GM19240 (cell line): ENCODE results near the gene DCDC2.
"Not testable (repeated sequence)": the region's sequence is repeated elsewhere in the genome, so short reads cannot be mapped to it uniquely, and the experiment has no call there.

Experiments
- DNase-seq: peaks from one replicate; pipeline ENCODE4 v3.0.0; 2011; ENCODE audit warnings: low spot score; ENCODE audit not compliant: insufficient read length

DCDC2 gene

GRCh38 chr6:24381476-24382219 lies 23.8 kb upstream of the DCDC2 start:
- DNase-seq, result no peak

GRCh38 chr6:24378473-24379097 lies 20.7 kb upstream of the DCDC2 start:
- no peak for DNase-seq

GRCh38 chr6:24376871-24377270 lies 19.0 kb upstream of the DCDC2 start:
- DNase-seq, result no peak

- DNase-seq, result no peak
Measured at GRCh38 chr6:24374612-24375011, 16.8 kb upstream of the DCDC2 start.

- DNase-seq, result not testable (repeated sequence)
Measured at GRCh38 chr6:24365103-24365633, 7.3 kb upstream of the DCDC2 start.

GRCh38 chr6:24362363-24362762 lies 4.5 kb upstream of the DCDC2 start:
- DNase-seq, result not testable (repeated sequence)

- peak; percentile 20 for DNase-seq
Measured at GRCh38 chr6:24359640-24360454, 2.0 kb upstream of the DCDC2 start.

GRCh38 chr6:24358219-24358821 lies 461 bp upstream of the DCDC2 start:
- DNase-seq, result no peak

- no peak for DNase-seq
Measured at GRCh38 chr6:24356310-24356973, 1.4 kb downstream of the DCDC2 start.

- no peak for DNase-seq
Measured at GRCh38 chr6:24355393-24355792, 2.5 kb downstream of the DCDC2 start.

GRCh38 chr6:24353861-24354260 lies 4.0 kb downstream of the DCDC2 start:
- no peak for DNase-seq

GRCh38 chr6:24352434-24352833 lies 5.4 kb downstream of the DCDC2 start:
- no peak for DNase-seq

- no peak for DNase-seq
Measured at GRCh38 chr6:24344976-24345375, 12.9 kb downstream of the DCDC2 start.

- DNase-seq, result no peak
Measured at GRCh38 chr6:24340998-24341938, 16.6 kb downstream of the DCDC2 start.

GRCh38 chr6:24339932-24340331 lies 17.9 kb downstream of the DCDC2 start:
- DNase-seq, result no peak

- DNase-seq, result no peak
Measured at GRCh38 chr6:24334285-24334684, 23.6 kb downstream of the DCDC2 start.

- DNase-seq, result no peak
Measured at GRCh38 chr6:24332317-24332716, 25.5 kb downstream of the DCDC2 start.

- no peak for DNase-seq
Measured at GRCh38 chr6:24330137-24330732, 27.6 kb downstream of the DCDC2 start.

GRCh38 chr6:24329451-24329850 lies 28.4 kb downstream of the DCDC2 start:
- no peak for DNase-seq
